H1 (cell line): ENCODE data around the gene KCP.

Experiments used
- ASH2L ChIP-seq: fragments of 200-600, 300-600 bp; sonication (generic); IDR thresholded peaks from one replicate; pipeline ENCODE4 v1.7.1; 2017; ENCODE audit warnings: low read length
- CTCF ChIP-seq, 3 experiments: IDR thresholded peaks; 1 replicate in 2 of 3; 2 replicates in 1 of 3; pipeline versions ENCODE4 v1.5.1 to v1.6.1; 2011; ENCODE audit warnings: low read length in 3 of 3, mild to moderate bottlenecking in 3 of 3, inconsistent platforms in 2 of 3, low read depth in 1 of 3, moderate library complexity in 1 of 3; ENCODE audit not compliant: insufficient read depth in 1 of 3; ENCODE audit errors: control extremely low read depth in 1 of 3
- EZH2 ChIP-seq: fragments of 200-600 bp; sonication (generic); IDR thresholded peaks from 2 replicates; pipeline ENCODE4 v1.7.1; 2012; ENCODE audit warnings: low read depth, mild to moderate bottlenecking, moderate library complexity, low read length, inconsistent platforms; ENCODE audit not compliant: severe bottlenecking
- GTF2F1 ChIP-seq: IDR thresholded peaks from 2 replicates; pipeline ENCODE4 v1.6.1; 2012; ENCODE audit warnings: low read depth, low read length, improper control_type of control experiment, borderline replicate concordance
- HDAC2 ChIP-seq, 2 experiments: fragments of 300-600 bp in 1 of 2; sonication (generic) in 1 of 2; IDR thresholded peaks; 2 replicates each; pipeline ENCODE4 v1.6.1; 2011 to 2012; ENCODE audit warnings: low read depth in 2 of 2, low read length in 2 of 2, mild to moderate bottlenecking in 2 of 2, moderate library complexity in 2 of 2, borderline replicate concordance in 1 of 2, inconsistent platforms in 1 of 2
- JUN ChIP-seq: IDR thresholded peaks from 2 replicates; pipeline ENCODE4 v1.6.1; 2011; ENCODE audit warnings: low read depth, mild to moderate bottlenecking, improper control_type of control experiment, low read length
- KDM1A ChIP-seq: fragments of 200-600, 300-600 bp; sonication (generic); IDR thresholded peaks from 2 replicates; pipeline ENCODE4 v1.7.1; 2016; ENCODE audit warnings: mild to moderate bottlenecking, low read length, borderline replicate concordance
- POLR2A ChIP-seq, 2 experiments: IDR thresholded peaks; 1 replicate in 1 of 2; 2 replicates in 1 of 2; pipeline ENCODE4 v1.6.1; 2011; ENCODE audit warnings: low read depth in 2 of 2, low read length in 2 of 2, mild to moderate bottlenecking in 2 of 2; ENCODE audit errors: control extremely low read depth in 1 of 2
- TCF12 ChIP-seq: IDR thresholded peaks from 2 replicates; pipeline ENCODE4 v1.6.1; 2011; ENCODE audit warnings: low read depth, mild to moderate bottlenecking, low read length
- YY1 ChIP-seq: IDR thresholded peaks from 2 replicates; pipeline ENCODE4 v1.6.1; 2011; ENCODE audit warnings: low read depth, mild to moderate bottlenecking, low read length

- TF ChIP-seq GTF2F1 (no peak), EZH2 (no peak), YY1 (no peak), TCF12 (no peak), CTCF (IDR thresholded peaks at IDR 0.05; ENCODE audit: control extremely low read depth in 1 of 3, insufficient read depth in 1 of 3, low read depth in 1 of 3, low read length in 3 of 3) (no peak), JUN (no peak), KDM1A (no peak), POLR2A (IDR thresholded peaks at IDR 0.05; ENCODE audit: control extremely low read depth in 1 of 2, low read depth in 2 of 2, low read length in 2 of 2) (no peak), HDAC2 (IDR thresholded peaks at IDR 0.05; ENCODE audit: borderline replicate concordance in 1 of 2, low read depth in 2 of 2, low read length in 2 of 2) (no peak), ASH2L (no peak)
Measured at GRCh38 chr7:128846781-128847444, 63.6 kb downstream of the KCP start.
